NCI-H1105 treated with DMSO at 0.1 percent for 48 hours (cell line): Measurements from ENCODE around the gene SMPD2.
A peak's percentile ranks its signal among the peaks of the same experiment; 100 is the strongest.

Experiments used
- DNase-seq: peaks from one replicate; lab custom pipeline; 2025; lab: John Stamatoyannopoulos, UW

Gene SMPD2, protein sequence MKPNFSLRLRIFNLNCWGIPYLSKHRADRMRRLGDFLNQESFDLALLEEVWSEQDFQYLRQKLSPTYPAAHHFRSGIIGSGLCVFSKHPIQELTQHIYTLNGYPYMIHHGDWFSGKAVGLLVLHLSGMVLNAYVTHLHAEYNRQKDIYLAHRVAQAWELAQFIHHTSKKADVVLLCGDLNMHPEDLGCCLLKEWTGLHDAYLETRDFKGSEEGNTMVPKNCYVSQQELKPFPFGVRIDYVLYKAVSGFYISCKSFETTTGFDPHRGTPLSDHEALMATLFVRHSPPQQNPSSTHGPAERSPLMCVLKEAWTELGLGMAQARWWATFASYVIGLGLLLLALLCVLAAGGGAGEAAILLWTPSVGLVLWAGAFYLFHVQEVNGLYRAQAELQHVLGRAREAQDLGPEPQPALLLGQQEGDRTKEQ

DNA sequence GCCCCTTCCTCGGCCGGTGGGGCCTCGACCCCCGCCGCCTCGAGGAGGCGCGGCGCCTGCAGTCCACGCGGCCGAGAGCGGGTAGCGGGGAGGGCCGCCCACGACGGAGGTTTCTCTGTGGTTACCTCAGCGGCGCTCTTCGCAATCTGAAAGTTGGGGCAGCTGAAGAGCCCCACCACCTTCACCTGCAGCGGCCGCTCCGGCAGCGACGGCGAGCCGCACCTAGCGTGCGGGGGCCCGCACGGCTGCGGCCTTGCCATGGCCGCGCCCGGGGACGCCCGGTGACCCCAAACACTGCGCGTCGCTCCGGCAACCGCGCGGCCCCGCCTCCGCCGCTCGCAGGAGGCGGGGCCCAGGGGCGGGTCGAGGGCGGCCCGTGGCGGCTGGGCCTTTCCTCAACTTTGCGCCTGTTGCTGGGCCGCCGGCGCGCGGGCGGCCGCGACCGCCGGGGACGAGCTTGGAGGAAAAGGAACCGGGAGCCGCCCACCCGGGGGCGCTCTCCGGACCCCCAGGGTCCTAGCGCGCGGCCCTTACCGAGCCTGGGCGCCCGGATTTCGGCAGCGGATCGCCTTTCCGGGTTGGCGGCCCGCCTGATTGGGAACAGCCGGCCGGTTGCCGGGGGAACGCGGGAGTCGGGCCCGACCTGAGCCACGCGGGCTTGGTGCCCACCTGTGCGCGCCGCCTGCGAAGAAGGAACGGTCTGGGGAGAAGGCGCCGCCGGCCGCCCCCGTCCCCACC, at the start of gene SMPD2, which contains the start of gene PPIL6:
TSS of gene SMPD2 (plus strand) at position 394 of the 738 bp plus-strand sequence. CDS start 398 bp downstream, outside the sequence.
TSS of gene PPIL6 (minus strand) at position 298 of the 738 bp plus-strand sequence. CDS start at position 260, 38 bp downstream.
- DNase-seq: peak; percentile 88

DNA sequence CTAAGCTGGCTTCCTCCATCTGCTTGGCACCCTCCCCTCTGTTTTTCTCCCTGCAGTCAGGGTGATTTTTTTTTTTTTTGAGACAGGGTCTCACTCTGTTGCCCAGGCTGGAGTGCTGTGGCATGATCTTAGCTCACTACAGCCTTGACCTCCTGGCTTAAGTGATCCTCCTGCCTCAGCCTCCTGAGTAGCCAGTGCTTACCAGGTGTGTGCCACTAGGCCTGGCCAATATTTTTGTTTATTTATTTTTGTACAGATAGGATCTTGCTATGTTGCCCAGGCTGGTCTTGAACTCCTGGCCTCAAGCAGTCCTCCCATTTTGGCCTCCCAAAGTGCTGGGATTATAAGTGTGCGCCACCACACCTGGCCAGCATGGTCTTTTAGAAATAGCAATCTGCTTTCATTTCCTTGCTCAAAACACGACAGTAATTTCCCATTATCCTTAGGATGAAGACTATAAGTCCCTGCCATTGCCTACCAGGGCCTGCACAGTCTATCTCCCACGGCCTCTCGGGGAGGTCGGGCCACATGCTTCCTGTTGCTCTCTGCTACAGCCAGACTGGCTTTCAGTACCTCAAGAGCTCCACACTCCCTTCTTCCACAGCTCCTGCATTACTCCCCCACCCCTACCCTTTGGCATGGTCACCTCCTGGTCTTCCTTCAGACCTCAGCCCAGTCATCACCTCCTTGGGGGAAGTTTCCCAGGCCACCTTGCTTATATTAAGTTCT, 47.2 kb upstream of the SMPD2 start:
- DNase-seq: no peak

DNA sequence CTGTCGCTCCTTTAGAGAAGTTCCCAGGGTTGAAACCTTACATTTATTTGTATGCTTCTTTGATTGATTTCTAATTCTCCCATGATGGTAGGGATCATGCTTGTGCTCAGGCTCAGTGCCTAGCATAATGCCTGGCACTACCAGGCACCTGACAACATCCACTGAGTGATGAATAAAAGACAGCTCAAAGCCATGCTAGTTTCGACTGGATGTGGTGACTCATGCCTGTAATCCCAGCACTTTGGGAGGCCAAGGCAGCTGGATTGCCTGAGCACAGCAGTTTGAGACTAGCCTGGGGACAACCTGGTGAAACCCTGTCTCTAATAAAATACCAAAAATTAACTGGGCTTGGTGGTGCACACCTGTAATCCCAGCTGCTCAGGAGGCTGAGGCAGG, 46.6 kb upstream of the SMPD2 start:
- no peak for DNase-seq

DNA sequence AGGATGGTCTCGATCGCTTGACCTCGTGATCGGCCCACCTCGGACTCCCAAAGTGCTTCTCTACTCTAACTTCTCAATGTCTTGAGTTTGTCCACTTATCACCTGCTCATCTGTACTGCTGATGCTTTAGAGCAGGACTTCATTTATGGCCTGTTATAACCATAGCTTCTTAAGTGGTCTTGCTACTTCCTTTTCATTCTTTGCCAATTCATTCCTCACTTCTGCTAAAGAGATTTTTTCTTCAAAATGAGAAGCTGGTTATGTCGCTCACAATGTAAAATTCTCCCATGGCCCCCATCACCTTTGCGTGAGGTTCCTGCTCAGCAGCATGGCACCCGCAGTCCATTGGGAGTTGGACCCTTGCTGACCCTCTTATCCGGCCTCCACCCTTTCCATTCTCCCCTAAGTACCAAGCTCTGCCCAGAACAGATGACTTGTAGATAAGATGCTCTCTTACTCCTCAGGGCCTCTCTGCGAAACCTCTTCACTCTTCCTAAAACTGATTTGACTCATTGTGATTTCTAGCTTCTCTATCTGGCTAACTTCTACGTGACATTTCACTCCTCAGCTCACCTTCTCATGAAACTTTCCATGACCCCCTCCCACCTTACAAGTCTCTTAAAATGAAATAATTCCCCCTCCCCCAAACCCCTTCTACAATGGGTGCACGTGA, 44.3 kb upstream of the SMPD2 start:
- DNase-seq: no peak

DNA sequence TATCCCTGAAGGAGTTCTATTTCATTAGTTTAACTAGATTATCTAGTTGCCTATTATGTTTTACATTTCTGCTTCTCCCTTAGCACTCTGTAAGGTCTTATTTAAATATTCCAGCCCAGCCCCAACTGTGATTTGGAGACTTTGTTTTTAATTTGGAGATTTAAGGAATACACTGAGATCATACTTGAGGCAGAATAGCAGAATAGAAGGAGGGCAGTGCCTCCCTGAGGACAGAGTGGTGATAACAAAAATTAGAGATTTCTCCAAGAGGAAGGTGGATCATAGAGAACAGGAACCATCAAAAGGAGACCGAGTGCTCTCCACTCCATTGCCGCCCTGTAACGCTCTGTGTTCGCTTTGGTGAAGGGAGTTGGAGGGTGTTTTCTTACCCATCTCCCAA, 43.5 kb upstream of the SMPD2 start:
- no peak for DNase-seq

DNA sequence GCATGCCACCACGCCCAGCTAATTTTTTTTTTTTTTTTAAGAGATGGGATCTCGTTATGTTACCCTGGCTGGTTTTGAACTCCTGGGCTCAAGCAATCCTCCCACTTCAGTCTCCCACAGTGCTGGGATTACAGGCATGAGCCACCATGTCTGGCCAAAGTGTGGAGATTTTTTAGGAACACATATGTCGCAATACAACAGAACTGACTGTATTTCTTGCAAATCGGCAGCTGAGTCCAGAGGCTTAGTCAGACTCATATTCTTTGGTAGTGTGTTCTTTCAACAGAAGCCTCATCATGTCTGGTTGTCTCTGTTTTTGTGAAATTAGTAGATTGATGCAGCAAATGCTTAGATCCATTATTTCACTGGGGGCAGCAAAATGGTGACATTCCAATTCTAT, 34.3 kb upstream of the SMPD2 start:
- no peak for DNase-seq

DNA sequence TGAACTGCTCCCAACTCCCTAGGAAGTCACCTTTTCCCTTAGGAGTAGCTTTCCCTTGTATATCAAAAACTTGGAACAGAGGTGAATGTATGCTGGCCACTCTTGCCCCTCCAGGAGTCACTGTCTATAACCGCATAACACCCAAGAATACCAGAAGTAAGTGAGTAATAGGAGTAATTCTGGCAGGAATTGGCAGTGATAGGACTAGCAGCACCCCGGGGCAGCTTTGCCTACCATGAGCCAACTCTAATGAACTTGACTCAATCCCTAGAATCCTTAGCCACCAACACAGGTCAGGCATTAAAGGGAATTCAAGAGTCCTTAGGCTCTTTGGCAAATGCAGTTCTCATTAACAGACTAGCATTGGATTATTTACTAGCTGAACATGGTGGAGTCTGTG, 29.5 kb upstream of the SMPD2 start:
- no peak for DNase-seq

DNA sequence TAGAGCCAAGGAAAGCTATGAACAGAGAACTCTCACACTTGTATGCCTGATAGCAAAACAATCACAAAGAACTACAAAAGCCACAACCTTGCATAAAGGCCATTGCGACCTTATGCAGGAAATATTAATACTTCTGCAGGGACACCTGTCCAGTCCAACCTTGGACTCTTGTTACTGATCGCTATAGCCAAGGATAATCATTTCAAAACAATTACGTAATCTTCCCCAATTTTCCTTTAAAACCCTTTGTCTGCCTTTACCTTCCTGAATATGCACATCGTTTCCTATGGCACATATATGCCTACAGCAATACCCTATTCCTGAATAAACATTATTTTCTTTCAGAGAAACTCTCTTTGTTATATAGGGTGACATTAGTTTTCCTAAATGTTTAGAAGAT, 22.9 kb upstream of the SMPD2 start:
- no peak for DNase-seq

DNA sequence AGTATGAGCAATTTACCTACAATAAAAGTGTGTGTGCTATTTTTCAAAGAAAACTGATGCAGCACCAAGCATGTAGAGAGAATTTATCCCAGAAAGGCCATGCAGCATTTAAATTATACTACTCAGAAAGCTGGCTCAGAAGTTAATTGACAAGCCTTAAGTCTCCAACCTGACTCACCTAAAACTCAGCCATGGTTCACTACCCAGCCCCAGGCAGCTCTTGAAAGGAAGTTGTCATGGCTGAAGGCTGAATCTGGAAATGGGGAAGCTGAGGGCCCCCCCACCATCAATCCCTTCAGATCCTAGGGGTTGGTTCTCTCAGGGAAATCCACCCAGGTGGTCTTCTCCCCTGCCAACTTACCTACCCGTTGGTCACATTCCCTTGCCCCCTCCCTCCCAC, 19.8 kb upstream of the SMPD2 start:
- no peak for DNase-seq

DNA sequence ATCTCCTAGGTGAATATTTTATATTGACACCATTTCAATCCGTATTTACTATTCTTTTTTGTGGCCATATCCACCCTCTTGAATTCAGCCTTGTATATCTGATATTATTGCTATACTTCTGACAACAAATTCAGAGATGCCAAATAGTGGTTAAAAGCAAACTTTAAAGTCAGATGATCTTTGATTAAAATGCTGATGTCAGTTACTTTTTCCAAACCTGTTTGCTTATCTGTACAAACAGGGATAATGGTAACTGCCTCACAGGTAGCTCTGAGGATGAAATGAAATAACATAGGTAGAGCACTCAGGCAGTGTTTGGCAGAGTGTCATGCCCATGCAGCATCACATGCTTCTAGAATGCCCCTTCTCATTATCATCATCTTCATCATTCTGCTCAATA, 19.3 kb upstream of the SMPD2 start:
- no peak for DNase-seq

DNA sequence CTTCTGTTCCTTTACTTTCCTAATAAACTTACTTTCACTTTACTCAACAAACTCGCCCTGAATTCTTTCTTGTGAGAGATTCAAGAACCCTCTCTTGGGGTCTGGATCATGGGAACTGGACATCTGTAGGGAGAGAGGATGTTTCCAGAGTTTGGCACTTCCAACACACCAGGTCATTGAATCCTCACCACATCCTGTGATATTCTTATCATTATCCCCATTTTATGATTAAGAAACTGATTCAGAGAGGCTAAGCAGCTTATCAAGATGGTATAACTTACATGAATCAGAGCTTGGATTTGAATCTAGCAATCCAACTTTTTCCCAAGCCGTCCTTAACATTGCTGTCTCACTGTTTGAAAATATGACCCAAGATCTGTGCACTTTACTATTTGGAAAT, 15.6 kb upstream of the SMPD2 start:
- DNase-seq: no peak

DNA sequence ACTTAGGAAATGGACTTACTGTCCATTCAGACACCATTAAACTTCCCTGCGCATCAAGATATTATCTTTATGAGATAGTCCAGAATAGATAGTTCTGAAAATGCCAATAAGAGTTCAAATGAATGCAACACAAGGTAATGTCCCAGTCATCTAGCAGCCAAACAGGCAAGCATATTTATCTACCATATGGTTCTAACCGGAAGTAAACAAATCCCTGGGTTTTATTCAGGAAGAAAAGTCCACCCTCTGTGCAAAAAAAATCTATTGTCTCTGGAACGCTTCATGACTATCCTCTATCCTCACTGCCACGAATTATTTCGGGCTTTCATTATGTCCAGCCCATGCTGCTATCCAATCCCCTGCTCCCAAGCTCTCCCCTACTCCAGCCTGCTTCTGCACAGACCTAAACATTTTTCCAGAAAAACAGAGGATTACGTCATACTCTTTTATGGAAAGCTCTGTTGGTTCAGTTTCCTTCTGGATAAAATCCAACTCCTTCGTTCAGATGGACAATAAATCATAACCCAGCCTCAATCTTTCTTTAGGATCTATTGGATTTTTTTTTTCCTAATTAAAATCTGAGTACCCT, 11.5 kb upstream of the SMPD2 start:
- no peak for DNase-seq

DNA sequence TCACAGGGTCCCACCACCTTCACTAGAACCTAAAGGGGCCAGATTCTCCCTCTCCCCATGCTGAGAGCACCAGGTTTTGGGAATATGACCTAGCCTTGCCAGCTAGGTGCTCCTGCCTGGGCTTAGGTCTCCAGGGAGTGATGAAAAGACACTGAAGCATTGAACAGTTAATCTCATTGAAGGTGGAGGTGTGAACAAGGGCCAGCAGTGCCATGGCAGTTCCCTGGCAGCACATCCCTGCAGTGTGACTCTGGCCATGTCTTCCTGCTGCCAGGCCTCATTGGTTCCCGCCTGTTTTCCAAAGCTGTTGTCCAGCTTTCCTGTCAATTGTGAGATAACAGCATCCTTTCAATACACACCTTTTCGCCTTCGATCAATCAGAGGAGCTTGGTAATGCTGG, 11.0 kb upstream of the SMPD2 start:
- no peak for DNase-seq

DNA sequence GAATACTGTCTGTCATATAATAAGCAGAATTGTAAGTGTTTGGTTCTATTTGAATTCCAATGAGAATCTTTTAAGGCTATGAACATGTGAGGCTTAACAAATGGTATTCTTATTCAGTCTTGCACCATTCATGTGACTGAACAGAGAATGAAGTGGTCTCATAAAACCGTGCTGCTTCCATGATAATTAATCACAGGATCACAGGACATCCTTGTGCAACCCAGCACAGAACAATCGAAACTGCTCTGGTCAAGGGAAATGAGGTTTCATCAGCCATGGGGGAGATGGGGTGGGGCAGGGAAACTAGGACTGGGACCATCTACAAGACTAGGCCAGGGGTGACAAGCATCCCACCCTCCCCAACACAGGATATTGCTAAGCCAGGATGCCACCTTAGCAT, 6.1 kb upstream of the SMPD2 start:
- no peak for DNase-seq

DNA sequence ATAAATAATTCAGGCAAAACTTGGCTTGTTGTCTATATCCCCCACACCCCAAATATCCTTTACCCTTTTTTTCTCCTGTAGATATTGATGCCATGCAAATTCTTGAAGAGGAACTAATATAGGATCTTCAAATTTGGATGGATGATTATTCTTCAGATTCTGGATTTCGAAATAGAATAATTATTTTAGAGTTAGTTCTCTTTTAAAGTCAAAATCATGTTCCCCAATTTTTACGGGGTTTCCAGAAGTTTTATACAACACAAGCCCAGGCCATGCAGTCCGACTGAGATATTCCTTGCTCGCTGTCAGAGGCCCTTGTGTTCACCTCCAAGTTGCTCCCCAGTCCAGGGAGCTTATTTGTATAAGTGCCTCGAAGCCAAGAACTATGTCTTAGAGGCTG, 4.5 kb upstream of the SMPD2 start:
- no peak for DNase-seq

DNA sequence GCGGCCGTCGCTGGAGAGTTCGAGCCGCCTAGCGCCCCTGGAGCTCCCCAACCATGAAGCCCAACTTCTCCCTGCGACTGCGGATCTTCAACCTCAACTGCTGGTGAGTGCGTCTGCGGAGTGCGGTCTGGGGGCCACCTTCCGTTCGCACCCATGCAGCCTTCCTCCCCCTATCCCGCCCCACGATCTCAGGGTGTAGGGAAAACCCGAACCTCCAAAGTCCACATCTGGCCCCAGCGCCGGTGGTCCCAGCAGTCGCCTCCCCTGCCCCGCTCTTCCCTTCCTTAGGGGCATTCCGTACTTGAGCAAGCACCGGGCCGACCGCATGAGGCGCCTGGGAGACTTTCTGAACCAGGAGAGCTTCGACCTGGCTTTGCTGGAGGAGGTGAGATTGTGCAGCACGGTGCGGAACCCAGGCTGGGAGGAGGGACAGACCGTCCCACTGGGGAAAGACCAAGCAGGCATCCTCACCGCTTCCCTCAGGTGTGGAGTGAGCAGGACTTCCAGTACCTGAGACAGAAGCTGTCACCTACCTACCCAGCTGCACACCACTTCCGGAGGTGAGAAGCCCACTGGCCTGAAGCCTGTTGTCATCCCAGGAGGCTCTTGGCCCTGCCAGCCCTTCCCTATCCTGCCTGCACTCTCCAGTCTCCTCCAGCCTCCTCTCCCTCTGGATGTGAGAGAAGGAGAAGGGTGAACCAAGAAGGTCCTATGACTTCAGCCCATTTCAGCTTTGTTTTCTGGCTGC, 719 bp downstream of the SMPD2 start:
- peak; percentile 61 for DNase-seq

DNA sequence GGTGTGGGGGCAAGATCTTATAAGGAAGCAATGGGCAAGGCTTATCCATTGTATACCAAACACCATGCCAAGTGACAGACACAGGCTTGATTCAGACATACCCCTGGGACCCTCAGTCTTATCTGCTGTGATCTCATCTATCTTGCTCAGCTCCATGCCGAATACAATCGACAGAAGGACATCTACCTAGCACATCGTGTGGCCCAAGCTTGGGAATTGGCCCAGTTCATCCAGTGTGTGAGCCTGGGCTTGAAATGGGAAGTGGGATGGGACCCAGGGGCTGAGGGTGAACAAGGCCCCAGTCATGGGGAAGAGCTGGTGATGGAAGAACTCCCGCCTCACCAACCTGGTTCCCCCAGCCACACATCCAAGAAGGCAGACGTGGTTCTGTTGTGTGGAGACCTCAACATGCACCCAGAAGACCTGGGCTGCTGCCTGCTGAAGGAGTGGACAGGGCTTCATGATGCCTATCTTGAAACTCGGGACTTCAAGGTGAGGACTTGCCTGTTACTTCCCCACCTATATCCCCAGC, 1.9 kb downstream of the SMPD2 start:
- DNase-seq: no peak

DNA sequence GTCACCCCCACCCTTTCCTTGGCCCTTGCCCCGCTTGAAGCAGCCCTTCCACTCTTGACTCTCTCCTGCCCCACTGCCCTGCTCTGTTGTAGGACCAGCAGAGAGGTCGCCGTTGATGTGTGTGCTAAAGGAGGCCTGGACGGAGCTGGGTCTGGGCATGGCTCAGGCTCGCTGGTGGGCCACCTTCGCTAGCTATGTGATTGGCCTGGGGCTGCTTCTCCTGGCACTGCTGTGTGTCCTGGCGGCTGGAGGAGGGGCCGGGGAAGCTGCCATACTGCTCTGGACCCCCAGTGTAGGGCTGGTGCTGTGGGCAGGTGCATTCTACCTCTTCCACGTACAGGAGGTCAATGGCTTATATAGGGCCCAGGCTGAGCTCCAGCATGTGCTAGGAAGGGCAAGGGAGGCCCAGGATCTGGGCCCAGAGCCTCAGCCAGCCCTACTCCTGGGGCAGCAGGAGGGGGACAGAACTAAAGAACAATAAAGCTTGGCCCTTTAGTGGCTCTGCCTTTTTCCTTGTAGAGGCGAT, 3.0 kb downstream of the SMPD2 start:
- no peak for DNase-seq

DNA sequence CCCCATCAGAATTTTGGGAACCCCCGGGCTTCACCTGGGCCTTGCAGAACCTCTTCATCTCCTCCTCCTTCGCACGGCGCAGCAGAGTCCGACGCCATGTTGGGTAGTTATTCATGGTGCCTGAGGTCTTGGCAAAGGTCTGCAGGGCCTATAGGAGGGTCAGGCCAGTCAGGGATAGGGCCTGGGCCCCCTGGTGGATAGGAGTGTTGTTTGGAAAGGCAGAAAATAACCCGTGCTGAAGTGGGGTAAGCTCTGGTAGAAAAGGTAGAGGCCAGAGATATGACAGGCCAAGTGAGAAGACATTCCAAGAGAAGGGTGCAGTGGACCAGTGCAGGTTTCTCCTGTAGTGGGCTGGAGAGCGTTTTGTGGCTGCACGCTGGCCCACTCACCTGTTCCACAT, 4.9 kb downstream of the SMPD2 start:
- no peak for DNase-seq

DNA sequence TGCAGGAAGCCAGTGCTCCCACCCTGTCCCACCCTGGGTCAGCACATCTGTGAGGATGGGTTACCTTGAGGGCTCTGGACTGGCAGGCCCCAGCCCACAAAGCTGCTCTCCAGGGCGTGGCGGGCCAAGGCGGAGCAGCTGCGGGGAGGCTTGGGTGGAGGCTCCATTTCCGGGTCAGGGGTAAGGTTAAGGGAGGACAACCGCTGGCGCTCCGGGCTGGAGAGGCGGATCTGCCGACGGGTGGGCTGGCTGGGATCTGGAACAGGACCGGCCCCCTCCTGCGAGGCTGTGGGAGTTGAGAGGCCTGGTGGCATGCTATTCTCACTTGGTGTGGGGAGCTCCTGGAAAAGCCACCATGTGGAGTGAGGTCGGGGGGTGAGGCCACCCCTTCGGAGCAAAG, 5.5 kb downstream of the SMPD2 start:
- DNase-seq: no peak

DNA sequence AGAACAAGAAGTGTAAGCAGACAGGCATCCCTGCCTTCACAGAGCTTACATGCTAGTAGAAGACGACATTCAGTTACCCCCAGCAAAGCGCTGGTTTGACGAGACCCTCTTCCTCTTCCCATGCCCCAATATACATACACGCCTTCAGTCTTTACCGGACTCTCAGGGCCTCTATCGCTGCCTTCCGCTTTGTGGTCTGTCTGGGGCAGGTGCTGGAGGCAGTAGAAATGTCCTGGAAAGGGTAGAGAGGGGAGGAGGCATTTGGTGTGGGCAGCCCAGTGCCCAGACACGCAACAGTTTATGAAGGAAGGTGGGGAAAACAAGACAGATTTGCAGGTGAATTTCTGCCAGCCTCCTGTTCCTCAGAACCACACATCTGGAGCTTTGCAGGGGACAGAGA, 6.0 kb downstream of the SMPD2 start:
- no peak for DNase-seq
